Fibroblast of the aortic adventitia (primary cell): ENCODE measurements around the gene ATG16L1. TPM values are rescaled to one million over a fixed set of nuclear protein-coding genes. Genes with fewer than 3 reads are reported as not detected.

Experiments used
- DNase-seq: peaks from one replicate; pipeline ENCODE4 v3.0.0-alpha.2; 2010; ENCODE audit warnings: low read depth
- H3K4me3 ChIP-seq: 2 replicates; pipeline ENCODE4 v1.5.1; 2011; ENCODE audit warnings: low read depth, mild to moderate bottlenecking, control low read depth, low read length, moderate library complexity
- total RNA-seq: library from RNA; depleted of rRNA; stranded (reverse); fragments of >200 nt; gene quantifications from 2 replicates; pipeline ENCODE4 v1.2.3, GENCODE V29; 2012; ENCODE audit warnings: low replicate concordance
- TF ChIP-seq, protein P1 (sequence below): IDR thresholded peaks from 2 replicates; pipeline ENCODE4 v1.5.1; 2011; ENCODE audit warnings: mild to moderate bottlenecking, low read length, control low read depth, inconsistent platforms; ENCODE audit not compliant: insufficient read depth

The ATG16L1 gene
- total RNA-seq, 1 donor: 28.6 TPM

DNA sequence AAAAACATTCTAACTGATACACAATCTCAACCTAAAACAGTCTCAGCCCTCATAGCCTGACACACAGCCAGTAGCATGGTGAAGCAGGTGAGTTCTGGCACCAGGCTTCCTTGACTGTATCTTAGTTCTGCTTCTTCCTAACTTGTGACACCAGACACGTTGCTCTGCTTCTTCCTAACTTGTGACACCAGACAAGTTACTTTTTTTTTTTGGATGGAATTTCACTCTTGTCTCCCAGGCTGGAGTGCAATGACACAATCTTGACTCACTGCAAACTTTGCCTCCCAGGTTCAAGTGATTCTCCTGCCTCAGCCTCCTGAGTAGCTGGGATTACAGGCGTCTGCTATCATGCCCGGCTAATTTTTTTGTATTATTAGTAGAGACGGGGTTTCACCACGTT is 6.7 kb upstream of the ATG16L1 start:
- DNase-seq: no peak
- no peak overlapping the region for H3K4me3 ChIP-seq
- TF ChIP-seq, protein P1, sequence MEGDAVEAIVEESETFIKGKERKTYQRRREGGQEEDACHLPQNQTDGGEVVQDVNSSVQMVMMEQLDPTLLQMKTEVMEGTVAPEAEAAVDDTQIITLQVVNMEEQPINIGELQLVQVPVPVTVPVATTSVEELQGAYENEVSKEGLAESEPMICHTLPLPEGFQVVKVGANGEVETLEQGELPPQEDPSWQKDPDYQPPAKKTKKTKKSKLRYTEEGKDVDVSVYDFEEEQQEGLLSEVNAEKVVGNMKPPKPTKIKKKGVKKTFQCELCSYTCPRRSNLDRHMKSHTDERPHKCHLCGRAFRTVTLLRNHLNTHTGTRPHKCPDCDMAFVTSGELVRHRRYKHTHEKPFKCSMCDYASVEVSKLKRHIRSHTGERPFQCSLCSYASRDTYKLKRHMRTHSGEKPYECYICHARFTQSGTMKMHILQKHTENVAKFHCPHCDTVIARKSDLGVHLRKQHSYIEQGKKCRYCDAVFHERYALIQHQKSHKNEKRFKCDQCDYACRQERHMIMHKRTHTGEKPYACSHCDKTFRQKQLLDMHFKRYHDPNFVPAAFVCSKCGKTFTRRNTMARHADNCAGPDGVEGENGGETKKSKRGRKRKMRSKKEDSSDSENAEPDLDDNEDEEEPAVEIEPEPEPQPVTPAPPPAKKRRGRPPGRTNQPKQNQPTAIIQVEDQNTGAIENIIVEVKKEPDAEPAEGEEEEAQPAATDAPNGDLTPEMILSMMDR: no peak

DNA sequence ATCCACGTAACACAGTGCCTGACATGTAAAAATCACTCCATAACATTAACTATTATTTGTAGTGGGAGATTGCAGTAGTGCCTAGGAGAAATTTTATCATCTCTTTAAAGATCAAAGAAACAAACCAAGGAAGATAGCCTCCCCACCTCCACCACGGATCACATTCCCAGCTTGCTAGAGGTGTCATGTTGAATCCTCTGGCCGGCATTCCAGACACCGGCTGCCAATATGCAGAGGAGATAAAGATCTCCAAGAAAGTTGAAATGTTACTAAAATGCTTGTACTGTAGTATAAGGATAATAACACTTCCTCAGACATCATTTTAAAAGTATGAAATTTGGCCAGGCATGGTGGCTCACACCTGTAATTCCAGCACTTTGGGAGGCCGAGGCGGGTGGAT is 6.1 kb upstream of the ATG16L1 start:
- TF ChIP-seq, protein P1: no peak
- DNase-seq: no peak
- H3K4me3 ChIP-seq: no peak overlapping the region

DNA sequence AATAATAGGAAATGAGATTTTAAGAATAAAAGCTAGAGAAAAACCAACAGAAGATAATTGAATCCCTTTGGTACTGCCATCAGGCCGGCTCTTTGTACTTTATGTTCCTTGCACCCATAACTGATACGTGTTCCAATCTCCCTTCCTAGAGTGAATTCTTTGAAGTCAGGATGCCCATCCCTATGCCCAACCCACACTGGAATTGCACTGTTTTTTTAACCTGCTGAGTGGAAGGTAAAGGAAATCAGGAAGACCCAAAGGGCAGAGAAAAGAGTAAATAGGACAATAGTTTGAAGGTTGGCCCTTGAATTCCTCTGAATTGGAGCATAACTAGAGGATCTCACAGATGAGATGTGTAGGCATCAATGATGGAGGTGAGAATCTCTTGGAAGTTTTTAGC is 4.4 kb upstream of the ATG16L1 start:
- no peak for DNase-seq
- H3K4me3 ChIP-seq: no peak overlapping the region
- TF ChIP-seq, protein P1: no peak

DNA sequence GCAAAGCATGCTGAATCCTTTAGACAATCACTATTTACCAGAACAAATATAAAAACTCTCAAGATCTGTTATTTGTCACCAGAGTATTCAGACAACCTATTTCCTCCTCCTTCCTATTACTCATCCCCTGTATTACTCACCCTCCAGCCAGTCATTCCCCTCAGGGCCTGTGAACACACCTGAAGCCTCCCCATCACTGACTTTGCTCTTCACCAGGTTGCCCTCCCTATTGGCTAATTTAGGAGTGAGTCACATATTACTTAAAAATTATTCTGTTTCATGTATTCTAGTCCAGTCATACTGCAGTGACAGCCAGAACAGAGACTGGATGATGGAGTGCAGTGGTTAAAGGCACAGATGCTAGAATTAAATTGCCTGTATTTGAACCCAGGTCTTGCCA is 3.7 kb upstream of the ATG16L1 start:
- peak; percentile 55 for DNase-seq
- no peak overlapping the region for H3K4me3 ChIP-seq
- TF ChIP-seq, protein P1: no peak

DNA sequence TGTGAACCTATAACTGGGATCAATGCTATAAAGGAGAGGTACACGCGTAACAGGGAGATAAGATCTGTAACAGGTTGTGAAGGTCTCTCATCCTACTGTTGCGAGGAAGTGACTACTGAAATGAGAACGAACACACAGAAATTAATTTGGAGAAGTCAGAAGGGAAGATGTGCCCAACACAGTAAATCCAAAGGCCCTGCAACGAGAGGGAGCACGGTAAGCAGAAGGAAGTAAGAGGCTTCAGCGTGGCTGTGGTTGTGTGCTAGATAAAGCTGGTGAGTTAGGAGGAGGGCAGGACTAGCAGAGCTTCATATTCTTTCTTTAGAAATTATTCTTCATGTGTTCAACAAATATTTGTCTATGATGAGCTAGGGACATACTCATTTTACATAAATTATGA is 2.5 kb upstream of the ATG16L1 start:
- DNase-seq: no peak
- TF ChIP-seq, protein P1: no peak
- no peak overlapping the region for H3K4me3 ChIP-seq

DNA sequence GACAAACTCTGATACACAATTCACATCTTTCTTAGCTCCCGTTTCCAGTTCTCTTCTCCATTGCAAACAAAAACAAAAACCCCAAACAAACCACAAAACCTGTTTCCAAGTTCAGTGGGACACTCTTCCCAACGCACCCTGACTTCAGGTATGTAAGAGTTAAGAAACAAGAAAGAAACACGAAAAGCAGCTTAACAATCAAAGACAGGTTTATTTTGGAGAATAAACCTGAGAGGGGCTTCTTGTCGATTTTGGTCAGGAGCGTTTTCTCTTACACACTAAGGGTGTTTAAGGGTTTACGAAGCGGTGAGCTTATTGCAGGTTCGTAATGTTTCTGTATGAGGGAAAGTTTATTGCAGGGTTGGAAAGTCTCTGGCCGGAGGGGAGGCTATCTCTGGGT is 905 bp upstream of the ATG16L1 start:
- no peak for DNase-seq
- H3K4me3 ChIP-seq: no peak overlapping the region
- TF ChIP-seq, protein P1: no peak

DNA sequence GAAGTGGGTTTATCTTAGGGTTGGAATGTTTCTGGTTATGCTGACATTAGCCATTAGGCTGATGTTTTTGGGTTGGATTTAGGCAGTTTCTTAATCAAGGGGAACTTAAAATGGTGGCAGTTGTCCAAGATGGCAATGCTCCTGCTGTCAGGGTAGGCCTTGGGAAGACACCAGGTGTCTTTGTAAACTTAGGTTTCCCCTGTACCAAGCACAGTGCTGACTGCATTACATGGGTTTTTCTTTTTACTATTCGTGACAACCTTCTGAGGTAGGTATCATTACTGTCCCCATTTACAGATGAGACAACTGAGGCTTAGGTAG is 528 bp upstream of the ATG16L1 start:
- TF ChIP-seq, protein P1: no peak
- H3K4me3 ChIP-seq: peak overlapping the region; percentile 32
- DNase-seq: no peak
